Measurements from ENCODE around the gene PTPN6. TPM values are rescaled to one million over a fixed set of nuclear protein-coding genes. Genes with fewer than 3 reads are reported as not detected.

Gene PTPN6
- total and polyA plus RNA-seq, 9 of the 15 experiments (the other 6 are each of a cell fraction or from before 2014, with no cell fraction given), result 1.5 to 5.1 (median 3.9) TPM

DNA sequence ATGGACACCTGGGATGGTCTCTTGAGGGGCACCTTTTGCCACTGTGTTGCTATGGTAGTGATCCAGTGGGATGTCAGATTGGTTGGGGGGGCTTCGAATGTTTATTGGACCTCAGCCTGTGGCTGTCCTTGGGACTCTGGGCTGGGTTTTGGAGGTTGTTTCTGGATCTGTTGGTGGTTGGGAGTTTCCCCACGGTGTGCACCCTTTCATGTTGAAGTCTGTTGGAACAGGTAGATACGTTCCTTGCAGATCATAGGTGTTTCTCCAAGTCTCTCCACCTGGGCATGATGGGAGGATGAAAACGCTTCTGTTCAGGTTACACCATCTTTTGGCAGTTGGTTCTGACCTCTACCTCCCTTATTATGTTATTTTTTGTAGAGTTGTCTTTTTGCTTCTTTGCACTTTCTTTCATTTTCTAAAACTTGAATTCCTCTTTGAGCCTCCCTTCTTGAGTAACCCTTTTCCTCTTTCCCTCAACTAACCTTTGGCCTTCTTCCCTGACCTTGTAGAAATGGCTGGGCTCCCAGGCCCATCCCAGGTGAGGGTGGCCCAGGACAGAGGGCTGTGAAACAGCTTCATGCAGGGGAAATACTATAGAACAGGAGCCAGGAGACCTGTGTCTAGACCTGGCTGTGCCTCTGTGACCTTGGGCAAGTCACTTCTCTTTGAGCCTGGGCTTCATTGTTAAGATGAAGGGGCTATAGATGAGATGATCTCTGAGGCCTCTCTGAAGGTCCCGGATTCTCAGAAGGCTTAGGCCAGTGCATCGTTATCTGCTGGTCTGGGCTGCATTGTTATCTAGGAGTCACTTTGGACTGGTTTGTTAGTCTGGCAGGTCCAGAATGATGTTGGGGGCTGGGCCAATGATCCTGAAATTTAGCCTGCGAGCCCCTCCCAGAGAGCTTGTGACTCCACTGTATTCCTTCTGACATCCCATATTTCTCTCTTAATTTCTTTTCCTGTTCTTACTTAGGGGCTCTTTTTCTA lies 21.4 kb upstream of the PTPN6 start (continued):
- TF ChIP-seq, protein P1, sequence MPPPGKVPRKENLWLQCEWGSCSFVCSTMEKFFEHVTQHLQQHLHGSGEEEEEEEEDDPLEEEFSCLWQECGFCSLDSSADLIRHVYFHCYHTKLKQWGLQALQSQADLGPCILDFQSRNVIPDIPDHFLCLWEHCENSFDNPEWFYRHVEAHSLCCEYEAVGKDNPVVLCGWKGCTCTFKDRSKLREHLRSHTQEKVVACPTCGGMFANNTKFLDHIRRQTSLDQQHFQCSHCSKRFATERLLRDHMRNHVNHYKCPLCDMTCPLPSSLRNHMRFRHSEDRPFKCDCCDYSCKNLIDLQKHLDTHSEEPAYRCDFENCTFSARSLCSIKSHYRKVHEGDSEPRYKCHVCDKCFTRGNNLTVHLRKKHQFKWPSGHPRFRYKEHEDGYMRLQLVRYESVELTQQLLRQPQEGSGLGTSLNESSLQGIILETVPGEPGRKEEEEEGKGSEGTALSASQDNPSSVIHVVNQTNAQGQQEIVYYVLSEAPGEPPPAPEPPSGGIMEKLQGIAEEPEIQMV (tag; conservative IDR thresholded peaks at IDR 0.05; ENCODE audit: low read depth), result no peak
- TF ChIP-seq FOXJ3 (CRISPR knock-in tag; IDR thresholded peaks at IDR 0.05) (no peak), ZFP1 (CRISPR knock-in tag; IDR thresholded peaks at IDR 0.05) (no peak), ZNF561 (CRISPR knock-in tag; conservative IDR thresholded peaks at IDR 0.05) (no peak), ZNF212 (CRISPR knock-in tag; IDR thresholded peaks at IDR 0.05) (no peak), ELF2 (CRISPR knock-in tag; IDR thresholded peaks at IDR 0.05) (no peak), RAD21 (CRISPR knock-in tag; conservative IDR thresholded peaks at IDR 0.05 in 1 of 2, IDR thresholded peaks at IDR 0.05 in 1 of 2) (no peak), HNRNPK (IDR thresholded peaks at IDR 0.05; ENCODE audit: low read depth, low read length, poor library complexity, severe bottlenecking) (no peak), GATAD2B (IDR thresholded peaks at IDR 0.05; ENCODE audit: borderline replicate concordance) (no peak), ZNF184 (CRISPR knock-in tag; IDR thresholded peaks at IDR 0.05) (no peak), ESRRA (IDR thresholded peaks at IDR 0.05; ENCODE audit: borderline replicate concordance, low read depth) (peak; percentile 88), MAFG (tag; conservative IDR thresholded peaks at IDR 0.05) (no peak), BDP1 (IDR thresholded peaks at IDR 0.05; ENCODE audit: insufficient read depth, insufficient read length) (no peak), JUNB (CRISPR knock-in tag; conservative IDR thresholded peaks at IDR 0.05) (no peak), RB1 (IDR thresholded peaks at IDR 0.05; ENCODE audit: low read depth) (no peak), MTA3 (IDR thresholded peaks at IDR 0.05; ENCODE audit: borderline replicate concordance) (0 out of 2 replicates have a peak, but pooled peaks have one; percentile 20), ZNF785 (CRISPR knock-in tag; IDR thresholded peaks at IDR 0.05) (no peak), DPF2 (IDR thresholded peaks at IDR 0.05) (peak; percentile 67; the same call in 1 of the 2 replicates)
- TF ChIP-seq, protein P2, sequence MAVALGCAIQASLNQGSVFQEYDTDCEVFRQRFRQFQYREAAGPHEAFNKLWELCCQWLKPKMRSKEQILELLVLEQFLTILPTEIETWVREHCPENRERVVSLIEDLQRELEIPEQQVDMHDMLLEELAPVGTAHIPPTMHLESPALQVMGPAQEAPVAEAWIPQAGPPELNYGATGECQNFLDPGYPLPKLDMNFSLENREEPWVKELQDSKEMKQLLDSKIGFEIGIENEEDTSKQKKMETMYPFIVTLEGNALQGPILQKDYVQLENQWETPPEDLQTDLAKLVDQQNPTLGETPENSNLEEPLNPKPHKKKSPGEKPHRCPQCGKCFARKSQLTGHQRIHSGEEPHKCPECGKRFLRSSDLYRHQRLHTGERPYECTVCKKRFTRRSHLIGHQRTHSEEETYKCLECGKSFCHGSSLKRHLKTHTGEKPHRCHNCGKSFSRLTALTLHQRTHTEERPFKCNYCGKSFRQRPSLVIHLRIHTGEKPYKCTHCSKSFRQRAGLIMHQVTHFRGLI (CRISPR knock-in tag; IDR thresholded peaks at IDR 0.05), result no peak
- TF ChIP-seq, protein P3, sequence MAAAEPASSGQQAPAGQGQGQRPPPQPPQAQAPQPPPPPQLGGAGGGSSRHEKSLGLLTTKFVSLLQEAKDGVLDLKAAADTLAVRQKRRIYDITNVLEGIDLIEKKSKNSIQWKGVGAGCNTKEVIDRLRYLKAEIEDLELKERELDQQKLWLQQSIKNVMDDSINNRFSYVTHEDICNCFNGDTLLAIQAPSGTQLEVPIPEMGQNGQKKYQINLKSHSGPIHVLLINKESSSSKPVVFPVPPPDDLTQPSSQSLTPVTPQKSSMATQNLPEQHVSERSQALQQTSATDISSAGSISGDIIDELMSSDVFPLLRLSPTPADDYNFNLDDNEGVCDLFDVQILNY (CRISPR knock-in tag; IDR thresholded peaks at IDR 0.05), result no peak
- TF ChIP-seq, protein P4, sequence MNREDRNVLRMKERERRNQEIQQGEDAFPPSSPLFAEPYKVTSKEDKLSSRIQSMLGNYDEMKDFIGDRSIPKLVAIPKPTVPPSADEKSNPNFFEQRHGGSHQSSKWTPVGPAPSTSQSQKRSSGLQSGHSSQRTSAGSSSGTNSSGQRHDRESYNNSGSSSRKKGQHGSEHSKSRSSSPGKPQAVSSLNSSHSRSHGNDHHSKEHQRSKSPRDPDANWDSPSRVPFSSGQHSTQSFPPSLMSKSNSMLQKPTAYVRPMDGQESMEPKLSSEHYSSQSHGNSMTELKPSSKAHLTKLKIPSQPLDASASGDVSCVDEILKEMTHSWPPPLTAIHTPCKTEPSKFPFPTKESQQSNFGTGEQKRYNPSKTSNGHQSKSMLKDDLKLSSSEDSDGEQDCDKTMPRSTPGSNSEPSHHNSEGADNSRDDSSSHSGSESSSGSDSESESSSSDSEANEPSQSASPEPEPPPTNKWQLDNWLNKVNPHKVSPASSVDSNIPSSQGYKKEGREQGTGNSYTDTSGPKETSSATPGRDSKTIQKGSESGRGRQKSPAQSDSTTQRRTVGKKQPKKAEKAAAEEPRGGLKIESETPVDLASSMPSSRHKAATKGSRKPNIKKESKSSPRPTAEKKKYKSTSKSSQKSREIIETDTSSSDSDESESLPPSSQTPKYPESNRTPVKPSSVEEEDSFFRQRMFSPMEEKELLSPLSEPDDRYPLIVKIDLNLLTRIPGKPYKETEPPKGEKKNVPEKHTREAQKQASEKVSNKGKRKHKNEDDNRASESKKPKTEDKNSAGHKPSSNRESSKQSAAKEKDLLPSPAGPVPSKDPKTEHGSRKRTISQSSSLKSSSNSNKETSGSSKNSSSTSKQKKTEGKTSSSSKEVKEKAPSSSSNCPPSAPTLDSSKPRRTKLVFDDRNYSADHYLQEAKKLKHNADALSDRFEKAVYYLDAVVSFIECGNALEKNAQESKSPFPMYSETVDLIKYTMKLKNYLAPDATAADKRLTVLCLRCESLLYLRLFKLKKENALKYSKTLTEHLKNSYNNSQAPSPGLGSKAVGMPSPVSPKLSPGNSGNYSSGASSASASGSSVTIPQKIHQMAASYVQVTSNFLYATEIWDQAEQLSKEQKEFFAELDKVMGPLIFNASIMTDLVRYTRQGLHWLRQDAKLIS (CRISPR knock-in tag; IDR thresholded peaks at IDR 0.05), result no peak

Data from K562 (cell line).